Suppressor macrophage treated with lipopolysaccharide for 1 hour (primary cell): Measurements from ENCODE around the gene NDST3.
"Not testable (repeated sequence)": the region's sequence is repeated elsewhere in the genome, so short reads cannot be mapped to it uniquely, and the experiment has no call there.

Source experiments
- DNase-seq, 3 donors: peaks; one replicate each; pipeline ENCODE4 v3.0.0-alpha.2; 2020 to 2022

NDST3 gene

DNA sequence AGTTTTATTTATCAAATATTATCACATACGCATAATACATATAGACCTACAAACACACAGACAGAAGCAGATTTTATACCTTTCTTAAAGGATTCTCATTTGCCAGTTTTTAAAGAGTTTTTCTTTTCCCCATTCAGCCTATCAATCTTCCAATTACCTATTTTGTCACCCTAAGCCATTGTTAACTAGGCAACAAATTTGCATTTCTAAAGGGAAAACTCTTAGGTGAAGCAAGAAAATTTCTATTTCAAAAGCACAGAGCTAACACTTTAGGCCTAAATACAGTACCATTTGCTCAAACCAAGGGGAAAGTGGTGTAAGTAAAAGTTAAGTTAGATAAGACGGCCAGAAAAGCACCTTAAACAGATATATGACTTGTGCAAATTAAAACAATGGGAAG is 156.6 kb downstream of the NDST3 start:
- no peak for DNase-seq

DNA sequence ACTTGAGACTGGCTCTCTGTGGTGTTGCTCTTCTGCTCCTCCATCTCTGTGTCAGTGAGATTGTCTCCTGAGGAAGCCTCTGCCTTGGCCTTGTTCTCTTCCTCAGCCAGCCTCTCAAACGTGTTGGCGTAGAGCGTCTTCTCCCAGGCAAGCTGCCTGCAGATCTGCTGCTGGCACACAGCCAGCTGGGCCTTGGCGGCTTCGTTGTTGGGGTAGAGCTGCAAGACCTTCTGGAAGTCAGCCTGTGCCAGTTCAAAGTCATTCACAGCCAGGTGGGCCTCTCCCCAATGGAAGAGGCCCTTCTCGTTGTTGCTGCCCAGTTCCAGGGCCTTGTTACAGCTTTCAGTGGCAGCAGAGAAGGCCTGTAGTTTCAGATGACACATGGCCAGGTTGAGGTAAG is 159.1 kb downstream of the NDST3 start:
- no peak for DNase-seq

DNA sequence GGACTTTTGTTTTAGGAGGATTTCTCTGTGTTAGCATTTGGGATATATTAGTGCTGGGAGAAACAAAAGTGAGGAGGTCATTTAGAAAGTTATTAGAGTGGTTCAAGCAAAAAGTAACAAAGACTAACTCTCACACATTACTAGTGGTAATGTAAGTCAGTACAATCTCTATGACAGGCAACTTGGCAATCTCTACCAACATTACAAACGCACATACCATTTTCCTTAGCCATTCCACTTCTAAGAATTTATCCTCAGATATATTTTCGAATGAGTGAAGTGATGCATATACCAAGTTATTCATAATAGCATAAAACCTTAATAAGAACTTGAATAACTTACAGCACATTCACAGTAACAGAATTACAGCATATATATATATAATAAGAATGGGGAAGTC is 172.3 kb downstream of the NDST3 start:
- no peak for DNase-seq

- DNase-seq = no peak
Measured at GRCh38 chr4:118213101-118213500, 178.8 kb downstream of the NDST3 start.

DNA sequence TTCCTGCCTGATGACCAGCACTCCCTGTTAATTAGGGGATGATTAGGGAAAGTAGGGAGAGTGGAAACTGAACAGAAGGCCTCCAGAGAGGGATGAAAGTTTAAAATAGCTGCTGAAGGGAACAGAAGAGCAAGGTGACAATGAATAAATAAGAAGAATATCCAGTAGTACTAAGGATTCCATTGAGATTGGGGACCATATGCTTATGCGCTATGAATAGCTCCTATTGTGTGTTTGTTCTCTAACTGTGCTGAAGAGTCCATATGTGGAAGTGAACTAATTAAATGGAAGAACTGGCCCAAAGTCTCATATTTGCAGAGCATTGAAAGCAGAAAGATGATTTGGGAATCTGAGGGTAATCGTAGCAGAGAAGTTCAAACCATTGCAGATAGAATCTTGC is 181.5 kb downstream of the NDST3 start:
- DNase-seq = no peak

- no peak for DNase-seq
Measured at GRCh38 chr4:118221227-118221800, 187.0 kb downstream of the NDST3 start.

- peak; percentile 57 to 77 (median 70) for DNase-seq
Measured at GRCh38 chr4:118224243-118224829, 190.1 kb downstream of the NDST3 start.

DNA sequence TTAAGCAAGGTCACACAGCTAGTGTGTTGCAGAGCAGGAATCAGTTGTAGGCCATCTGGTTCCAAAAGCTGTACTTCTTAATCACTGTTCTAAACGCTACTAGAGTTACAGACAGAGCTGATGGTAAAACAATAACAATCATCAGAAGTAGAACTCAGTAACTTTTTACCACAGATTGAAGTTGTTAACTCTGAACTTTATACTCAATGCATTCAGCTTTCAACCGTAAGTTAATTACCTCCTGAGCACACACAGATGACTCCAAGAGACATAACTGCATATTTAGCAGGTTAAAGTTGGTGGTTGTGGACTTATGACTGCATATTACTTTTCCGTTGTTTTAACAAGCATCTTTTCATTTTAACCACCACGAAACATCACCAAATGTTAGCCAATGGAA is 191.2 kb downstream of the NDST3 start:
- DNase-seq = no peak

DNA sequence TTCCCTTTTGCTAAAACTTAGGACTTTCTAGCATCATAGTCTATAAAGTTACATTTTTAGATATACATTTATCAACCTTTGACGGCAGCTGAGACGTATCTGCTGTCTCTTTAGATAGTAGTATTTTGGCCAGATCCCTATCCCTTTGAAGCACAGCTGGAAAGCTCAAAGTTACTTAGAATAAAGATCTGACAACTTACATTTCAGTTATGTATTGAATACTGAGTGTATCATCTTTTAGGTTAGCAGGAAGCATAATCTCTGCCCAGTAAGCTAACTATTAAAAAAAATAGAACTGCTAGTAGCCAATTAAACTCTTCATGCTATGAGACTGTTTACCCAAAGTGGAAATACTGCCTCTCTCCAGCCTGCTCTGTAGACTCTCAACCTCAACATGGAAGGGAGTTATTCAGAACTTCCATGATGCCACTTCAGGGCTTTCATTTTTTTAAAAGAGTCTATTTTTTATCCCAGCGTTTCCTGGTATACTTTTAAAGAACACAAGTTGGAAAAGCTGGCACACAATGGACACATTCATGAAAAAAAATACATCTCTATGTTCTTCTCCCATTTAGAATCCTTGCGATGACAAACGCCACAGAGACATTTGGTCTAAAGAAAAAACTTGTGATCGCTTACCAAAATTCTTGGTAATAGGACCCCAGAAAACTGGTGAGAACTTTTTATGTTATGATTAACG is 192.2 kb downstream of the NDST3 start:
- no peak for DNase-seq

DNA sequence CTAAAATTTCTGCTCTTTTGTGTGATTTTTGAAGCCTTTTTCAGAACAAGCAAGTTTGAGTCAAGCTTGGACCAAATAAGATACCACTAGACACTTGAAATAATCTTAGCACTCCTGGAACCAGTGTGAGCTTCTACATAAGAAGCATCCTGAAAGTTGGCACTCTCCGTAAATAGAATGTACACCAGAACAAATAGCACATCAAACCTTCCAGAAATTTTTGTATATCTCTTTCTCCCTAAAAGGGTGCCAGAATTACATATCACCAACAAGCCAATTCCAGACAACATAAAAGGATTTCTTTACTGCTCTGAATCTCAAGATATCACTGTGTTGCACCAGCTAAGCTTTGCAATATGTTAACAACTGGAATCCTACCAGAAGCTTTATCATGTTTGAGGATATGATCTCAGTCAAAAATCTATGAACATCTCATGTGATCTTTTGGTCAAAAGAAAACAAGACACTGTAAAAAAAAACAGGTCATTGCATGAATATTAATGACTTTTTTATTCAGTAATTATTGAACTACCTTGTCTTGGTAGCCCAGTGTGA is 201.4 kb downstream of the NDST3 start:
- no peak for DNase-seq

DNA sequence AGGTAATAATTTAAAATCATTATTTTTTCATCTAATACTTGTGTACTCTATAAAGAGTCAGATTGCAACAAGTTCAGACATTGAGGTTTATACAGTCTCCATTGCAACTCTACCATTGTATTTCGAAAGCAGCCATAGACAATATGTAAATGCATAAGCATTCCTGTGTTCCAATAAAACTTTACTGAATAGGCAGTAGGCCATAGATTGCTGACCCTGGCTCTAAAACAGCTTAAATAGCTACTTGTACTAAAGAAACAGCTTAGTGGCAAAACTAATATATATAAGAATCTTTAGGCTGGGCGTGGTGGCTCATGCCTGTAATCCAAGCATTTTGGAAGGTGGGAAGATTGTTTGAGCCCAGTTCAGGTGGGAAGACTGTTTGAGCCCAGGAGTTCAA is 203.2 kb downstream of the NDST3 start:
- DNase-seq = no peak

DNA sequence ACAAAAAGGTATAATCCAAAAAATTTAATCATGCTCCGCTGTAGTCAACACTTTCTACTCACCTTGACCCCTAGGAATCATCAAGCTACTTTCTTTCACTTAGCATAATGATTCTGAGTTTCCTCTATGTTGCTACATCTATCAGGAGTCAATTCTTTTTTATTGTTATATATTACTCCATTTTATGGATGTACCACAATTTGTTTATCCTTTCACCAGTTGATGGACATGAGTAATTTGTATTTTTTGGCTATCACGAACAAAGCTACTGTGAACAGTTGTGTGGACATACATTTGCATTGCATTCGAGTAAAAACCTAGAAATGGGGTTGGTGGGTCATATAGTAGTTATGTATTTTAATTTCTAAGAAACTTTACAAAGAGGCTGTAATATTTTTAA is 215.6 kb downstream of the NDST3 start:
- DNase-seq = no peak

- DNase-seq = no peak
Measured at GRCh38 chr4:118254368-118254767, 220.1 kb downstream of the NDST3 start.

- no peak for DNase-seq
Measured at GRCh38 chr4:118259111-118259510, 224.8 kb downstream of the NDST3 start.

DNA sequence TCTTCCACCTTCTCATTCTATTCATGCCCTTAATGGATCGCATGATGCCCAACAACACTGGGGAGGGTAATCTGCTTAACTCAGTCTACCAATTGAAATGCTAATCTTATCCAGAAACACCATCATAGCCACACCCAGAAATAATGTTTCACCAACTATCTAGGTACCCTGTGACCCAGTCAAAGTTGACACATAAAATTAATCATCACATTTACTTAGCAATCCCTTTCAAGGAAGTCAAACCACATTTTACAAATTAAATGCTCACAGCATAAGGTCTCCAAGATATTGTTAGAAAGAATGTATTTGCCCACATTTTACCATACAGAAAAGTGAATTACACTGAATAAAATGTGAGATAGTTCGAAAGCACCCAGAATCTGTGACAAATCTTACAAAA is 226.0 kb downstream of the NDST3 start:
- no peak for DNase-seq

- DNase-seq = no peak
Measured at GRCh38 chr4:118264096-118264495, 229.8 kb downstream of the NDST3 start.

DNA sequence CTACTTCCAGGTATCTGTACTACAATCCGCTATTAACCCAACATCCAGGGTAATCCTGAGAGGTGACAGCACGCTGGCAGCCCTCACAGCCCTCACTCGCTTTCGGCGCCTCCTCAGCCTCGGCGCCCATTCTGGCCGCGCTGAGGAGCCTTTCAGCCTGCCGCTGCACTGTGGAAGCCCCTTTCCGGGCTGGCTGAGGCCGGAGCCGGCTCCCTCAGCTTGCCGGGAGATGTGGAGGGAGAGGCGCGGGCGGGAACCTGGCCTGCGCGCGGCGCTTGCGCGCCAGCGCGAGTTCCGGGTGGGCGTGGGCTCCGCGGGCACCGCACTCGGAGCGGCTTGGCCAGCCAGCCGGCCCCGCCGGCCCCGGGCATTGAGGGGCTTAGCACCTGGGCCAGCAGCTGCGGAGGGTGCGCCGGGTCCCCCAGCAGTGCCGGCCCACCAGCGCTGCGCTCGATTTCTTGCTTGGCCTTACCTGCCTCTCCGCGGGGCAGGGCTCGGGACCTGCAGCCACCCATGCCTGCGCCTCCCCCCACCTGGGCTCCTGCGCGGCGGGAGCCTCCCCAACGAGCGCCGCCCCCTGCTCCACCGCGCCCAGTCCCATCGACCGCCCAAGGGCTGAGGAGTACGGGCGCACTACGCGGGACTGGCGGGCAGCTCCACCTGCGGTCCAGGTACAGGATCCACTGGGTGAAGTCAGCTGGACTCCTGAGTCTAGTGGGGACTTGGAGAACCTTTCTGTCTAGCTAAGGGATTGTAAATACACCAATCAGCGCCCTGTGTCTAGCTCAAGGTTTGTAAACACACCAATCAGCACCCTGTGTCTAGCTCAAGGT is 231.2 kb downstream of the NDST3 start:
- DNase-seq = peak in 2 of 3 donors; percentile 33 to 58

- DNase-seq = not testable (repeated sequence)
Measured at GRCh38 chr4:118266145-118266496, 231.8 kb downstream of the NDST3 start.

DNA sequence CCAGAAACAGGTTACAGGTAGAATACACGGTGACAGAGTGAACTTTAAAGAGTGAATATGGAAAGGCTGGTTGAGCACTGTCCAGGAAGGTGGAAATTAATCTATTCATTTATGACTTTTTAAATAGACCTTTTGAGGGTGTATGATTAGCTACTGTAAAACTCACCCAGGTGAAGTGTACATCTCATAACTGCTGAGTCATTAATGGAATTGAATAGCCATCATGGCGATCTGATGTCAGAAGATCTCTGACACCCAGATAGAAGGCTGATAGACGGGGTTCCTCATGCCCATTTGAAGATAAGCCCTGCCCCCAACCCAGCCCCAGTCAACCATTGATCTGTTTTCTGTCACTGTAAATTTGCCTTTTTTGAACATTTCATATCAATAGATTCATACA is 234.5 kb downstream of the NDST3 start:
- DNase-seq = no peak

- peak; percentile 46 to 75 (median 73) for DNase-seq
Measured at GRCh38 chr4:118270492-118270891, 236.2 kb downstream of the NDST3 start.

DNA sequence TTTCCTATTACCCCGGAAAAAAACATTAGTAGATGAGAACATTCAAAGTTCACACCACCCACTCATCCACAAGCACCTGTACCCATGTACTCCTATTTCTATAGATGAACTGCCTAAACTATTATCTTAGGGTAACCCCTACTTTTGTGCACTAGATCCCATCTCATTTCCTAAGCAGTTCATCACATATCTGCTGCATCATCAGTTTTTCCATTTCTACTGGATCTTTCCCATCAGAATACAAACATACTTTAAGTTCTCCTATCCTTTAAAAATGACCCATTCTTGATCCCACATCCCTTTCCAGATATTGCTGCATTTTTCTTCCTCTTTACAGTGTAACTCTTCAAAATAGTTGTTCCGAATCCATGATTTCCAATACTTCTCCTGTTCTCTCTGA is 237.5 kb downstream of the NDST3 start:
- DNase-seq = no peak

- DNase-seq = no peak
Measured at GRCh38 chr4:118273642-118274041, 239.4 kb downstream of the NDST3 start.

DNA sequence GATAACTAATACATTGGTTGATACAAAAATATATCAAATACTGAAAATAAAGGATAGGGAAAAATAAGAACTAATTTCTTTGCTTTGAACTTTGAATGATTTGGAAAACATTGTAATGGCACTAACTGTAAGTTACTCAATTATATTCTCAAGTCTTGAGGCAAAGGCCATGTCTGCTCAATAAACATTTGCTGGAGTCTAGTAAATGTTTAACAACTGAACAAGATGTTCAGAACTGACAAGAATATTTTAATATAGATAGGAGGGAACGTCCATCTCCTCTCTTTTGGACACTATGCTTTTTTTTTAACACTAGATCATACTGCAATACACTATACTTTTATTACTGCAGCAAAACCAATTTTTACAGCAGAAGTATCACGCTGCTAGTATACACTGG is 242.3 kb downstream of the NDST3 start:
- DNase-seq = no peak

GRCh38 chr4:118277243-118277642 is 243.0 kb downstream of the NDST3 start:
- no peak for DNase-seq
